ENCODE data around the gene TPX2. TPM values are rescaled to one million over a fixed set of nuclear protein-coding genes. Genes with fewer than 3 reads are reported as not detected.

TPX2 gene
- total RNA-seq, 1 experiment from 2014 or later = 248 TPM

GRCh38 chr20:31815408-31816188 lies 76.5 kb downstream of the TPX2 start:
- Histone ChIP-seq H3K36me3 (ENCODE audit: control insufficient read depth, insufficient read depth, low read length) (no peaks in the 10 kb centered on the region), H3K4me3 (ENCODE audit: low read depth in 2 of 2, low read length in 2 of 2) (no peak overlapping the region), H3K27ac (ENCODE audit: low read length) (peak overlapping the region; percentile 44), H3K4me1 (ENCODE audit: control insufficient read depth, insufficient read depth, low read length) (peaks cover 31% of the 10 kb centered on the region), H3K9me3 (ENCODE audit: control insufficient read depth, insufficient read depth, low read depth, low read length) (no peaks in the 10 kb centered on the region), H3K27me3 (ENCODE audit: control insufficient read depth, insufficient read depth, low read length) (no peaks in the 10 kb centered on the region)
- in situ Hi-C loops (cut with HindIII; ENCODE audit: low pct_unique_long_range_greater_than_20kb, low sequenced_read_pairs) (no loop called here), intact Hi-C loops (cut with micrococcal nuclease; ENCODE audit: unreplicated experiment) (no loop called here)
- TF ChIP-seq POLR2AphosphoS5 (IDR thresholded peaks at IDR 0.05; ENCODE audit: low read depth, low read length) (0 out of 2 replicates have a peak, but pooled peaks have one; percentile 2), SIN3A (IDR thresholded peaks at IDR 0.05; ENCODE audit: borderline replicate concordance, insufficient read depth, low read depth, low read length) (no peak), TCF7L2 (IDR thresholded peaks at IDR 0.05; ENCODE audit: low read depth, low read length) (no peak), CTCF (IDR thresholded peaks at IDR 0.05) (no peak), REST (IDR thresholded peaks at IDR 0.05; ENCODE audit: insufficient read depth in 1 of 2, low read depth in 2 of 2, low read length in 1 of 2) (0 out of 4 replicates have a peak, but pooled peaks of 1 of the 2 experiments have one; percentile 13)
- BruUV-seq (replicated peaks) = no TSS peak
- no peak for DNase-seq (ENCODE audit: low read depth, low spot score)
- CTCF ChIA-PET = interaction anchor here (0.9 to 1.2 kb wide), 2 partner anchors 31 to 153 kb away, joined by 3 read pairs; no protein-coding TSS in a partner anchor
- ATAC-seq = peak; percentile 58
- POLR2A ChIA-PET = no interaction called here

- ChIA-PET CTCF (no interaction called here), POLR2A (interaction anchor here (0.5 kb wide), 1 partner anchor 237 kb away, joined by 12 read pairs; no protein-coding TSS in a partner anchor)
- in situ Hi-C loops (cut with HindIII; ENCODE audit: low pct_unique_long_range_greater_than_20kb, low sequenced_read_pairs) = no loop called here
- no TSS peak for BruUV-seq (replicated peaks)
- no peaks in the 10 kb centered on the region for H3K27me3 ChIP-seq (ENCODE audit: control insufficient read depth, insufficient read depth, low read length)
- TF ChIP-seq SIN3A (IDR thresholded peaks at IDR 0.05; ENCODE audit: borderline replicate concordance, insufficient read depth, low read depth, low read length) = no peak
- no peak for TF ChIP-seq POLR2AphosphoS5 (IDR thresholded peaks at IDR 0.05; ENCODE audit: low read depth, low read length)
- no peak for TF ChIP-seq CTCF (IDR thresholded peaks at IDR 0.05)
- no peak for TF ChIP-seq REST (IDR thresholded peaks at IDR 0.05; ENCODE audit: insufficient read depth in 1 of 2, low read depth in 2 of 2, low read length in 1 of 2)
- TF ChIP-seq TCF7L2 (IDR thresholded peaks at IDR 0.05; ENCODE audit: low read depth, low read length) = no peak
- intact Hi-C loops (cut with micrococcal nuclease; ENCODE audit: unreplicated experiment) = no loop called here
- H3K27ac ChIP-seq (ENCODE audit: low read length) = peak overlapping the region; percentile 44
- H3K9me3 ChIP-seq (ENCODE audit: control insufficient read depth, insufficient read depth, low read depth, low read length) = no peaks in the 10 kb centered on the region
- H3K36me3 ChIP-seq (ENCODE audit: control insufficient read depth, insufficient read depth, low read length) = no peaks in the 10 kb centered on the region
- ATAC-seq (no peak), DNase-seq (ENCODE audit: low read depth, low spot score) (no peak)
- peaks cover 31% of the 10 kb centered on the region for H3K4me1 ChIP-seq (ENCODE audit: control insufficient read depth, insufficient read depth, low read length)
- H3K4me3 ChIP-seq (ENCODE audit: low read depth in 2 of 2, low read length in 2 of 2) = no peak overlapping the region
Measured at GRCh38 chr20:31816221-31816620, 77.1 kb downstream of the TPX2 start.

Data from Panc1 (cell line).